CD14-positive monocyte (primary cell): ENCODE results near the gene PRAC1. TPM values are rescaled to one million over a fixed set of nuclear protein-coding genes. Genes with fewer than 3 reads are reported as not detected.

Source experiments
- DNase-seq, 3 donors: peaks; one replicate each; pipeline ENCODE4 v3.0.0-alpha.2; 2011 to 2022
- H2AFZ ChIP-seq: 2 replicates; pipeline ENCODE4 v1.6.0; 2012; ENCODE audit warnings: mild to moderate bottlenecking, low read depth, low read length, inconsistent platforms; ENCODE audit not compliant: insufficient read depth, poor library complexity, severe bottlenecking
- H3K27ac ChIP-seq, 2 donors: 1 replicate in 1 of 2; 2 replicates in 1 of 2; pipeline ENCODE4 v1.5.1; 2012 to 2013; ENCODE audit warnings: low read length in 2 of 2, control low read depth in 1 of 2, inconsistent platforms in 1 of 2, low read depth in 1 of 2, mild to moderate bottlenecking in 1 of 2
- H3K27me3 ChIP-seq, 2 donors: one replicate each; pipeline versions ENCODE4 v1.6.0 to v1.6.1; 2011 to 2013; ENCODE audit warnings: low read length in 2 of 2; ENCODE audit not compliant: control insufficient read depth in 2 of 2, insufficient read depth in 2 of 2
- H3K36me3 ChIP-seq, 2 donors: replicated peaks in 1 of 2; 1 replicate in 1 of 2; 2 replicates in 1 of 2; pipeline versions ENCODE4 v1.5.1 to v1.6.1; 2012 to 2013; ENCODE audit warnings: low read length in 2 of 2, control low read depth in 1 of 2, inconsistent platforms in 1 of 2, mild to moderate bottlenecking in 1 of 2; ENCODE audit not compliant: insufficient read depth in 2 of 2, control insufficient read depth in 1 of 2
- H3K4me1 ChIP-seq, 2 donors: 1 replicate in 1 of 2; 2 replicates in 1 of 2; pipeline versions ENCODE4 v1.5.1 to v1.6.1; 2012 to 2013; ENCODE audit warnings: low read length in 2 of 2, control low read depth in 1 of 2, inconsistent platforms in 1 of 2, mild to moderate bottlenecking in 1 of 2, moderate library complexity in 1 of 2; ENCODE audit not compliant: insufficient read depth in 2 of 2, control insufficient read depth in 1 of 2
- H3K4me2 ChIP-seq: replicated peaks from 2 replicates; pipeline ENCODE3; 2012; ENCODE audit warnings: low read length, moderate library complexity, mild to moderate bottlenecking; ENCODE audit not compliant: poor library complexity, severe bottlenecking; ENCODE audit errors: extremely low read depth
- H3K4me3 ChIP-seq, 3 experiments: fragments of 200-600 bp in 1 of 3; sonication (generic) in 1 of 3; replicated peaks in 1 of 3; 1 replicate in 2 of 3; 2 replicates in 1 of 3; pipeline ENCODE4 v1.5.1; 2011 to 2013; ENCODE audit warnings: low read length in 3 of 3, mild to moderate bottlenecking in 3 of 3, control low read depth in 2 of 3, low read depth in 2 of 3, inconsistent platforms in 1 of 3, moderate library complexity in 1 of 3
- H3K79me2 ChIP-seq: 2 replicates; pipeline ENCODE4 v1.6.0; 2012; ENCODE audit warnings: mild to moderate bottlenecking, control low read depth, inconsistent platforms, low read length, moderate library complexity; ENCODE audit not compliant: insufficient read depth
- H3K9ac ChIP-seq: 2 replicates; pipeline ENCODE4 v1.6.0; 2017; ENCODE audit warnings: low read length, mild to moderate bottlenecking; ENCODE audit not compliant: insufficient read depth, poor library complexity, severe bottlenecking
- H3K9me3 ChIP-seq, 2 donors: replicated peaks in 1 of 2; 1 replicate in 1 of 2; 2 replicates in 1 of 2; pipeline versions ENCODE4 v1.5.1 to v1.6.1; 2012 to 2013; ENCODE audit warnings: low read length in 2 of 2, control low read depth in 1 of 2; ENCODE audit not compliant: control insufficient read depth in 1 of 2, insufficient read depth in 1 of 2
- H4K20me1 ChIP-seq: 2 replicates; pipeline ENCODE4 v1.6.0; 2012; ENCODE audit warnings: mild to moderate bottlenecking, low read length, control low read depth, moderate library complexity; ENCODE audit not compliant: insufficient read depth
- H3K27ac Mint-ChIP-seq, 7 donors: one replicate each; pipeline ENCODE4 v1.8.0; 2020; ENCODE audit warnings: mild to moderate bottlenecking in 7 of 7, mixed read lengths in 7 of 7, moderate library complexity in 6 of 7, inconsistent platforms in 2 of 7
- H3K27me3 Mint-ChIP-seq, 3 donors: one replicate each; pipeline ENCODE4 v1.8.0; 2021 to 2022; ENCODE audit warnings: low read depth in 3 of 3, mild to moderate bottlenecking in 3 of 3, mixed read lengths in 3 of 3, moderate library complexity in 3 of 3, inconsistent platforms in 1 of 3
- H3K36me3 Mint-ChIP-seq, 2 donors: one replicate each; pipeline ENCODE4 v1.8.0; 2020; ENCODE audit warnings: mixed read lengths in 2 of 2, inconsistent platforms in 1 of 2, mild to moderate bottlenecking in 1 of 2
- H3K4me1 Mint-ChIP-seq: one replicate; pipeline ENCODE4 v1.8.0; 2020; ENCODE audit warnings: mild to moderate bottlenecking, mixed read lengths
- H3K4me3 Mint-ChIP-seq, 2 donors: one replicate each; pipeline ENCODE4 v1.8.0; 2020; ENCODE audit warnings: mild to moderate bottlenecking in 2 of 2, mixed read lengths in 2 of 2, moderate library complexity in 1 of 2
- H3K9me3 Mint-ChIP-seq, 7 donors: one replicate each; pipeline ENCODE4 v1.8.0; 2020 to 2022; ENCODE audit warnings: mixed read lengths in 7 of 7, mild to moderate bottlenecking in 6 of 7, moderate library complexity in 6 of 7, inconsistent platforms in 2 of 7
- CTCF ChIP-seq: fragments of 200-600 bp; IDR thresholded peaks from one replicate; pipeline ENCODE4 v1.8.0; 2022; ENCODE audit warnings: antibody characterized with exemption, mild to moderate bottlenecking
- WGBS: methylation state at CpG from one replicate; pipeline ENCODE4 v1.1.5; 2013; ENCODE audit warnings: missing lambda C conversion rate; ENCODE audit not compliant: insufficient coverage; 5-methylcytosine and 5-hydroxymethylcytosine counted together
- intact Hi-C, 2 donors: fragments of 100-400 bp; cut with micrococcal nuclease; formaldehyde crosslinking; loops; one replicate each; pipeline versions ENCODE4 v1.15.0 to v1.15.1; 2023
- polyA plus RNA-seq, 3 donors: library from polyadenylated mRNA; depleted of rRNA in 1 of 3; unstranded in 2 of 3; stranded (reverse) in 1 of 3; fragments of 300-500 nt in 2 of 3; fragments of >200 nt in 1 of 3; fragmentation: Illumina TruSeq in 2 of 3; gene quantifications; 1 replicate in 2 of 3; 2 replicates in 1 of 3; pipeline ENCODE4 v1.2.3, GENCODE V29; 2012 to 2021

The PRAC1 gene
- polyA plus RNA-seq, 3 donors: not detected

DNA sequence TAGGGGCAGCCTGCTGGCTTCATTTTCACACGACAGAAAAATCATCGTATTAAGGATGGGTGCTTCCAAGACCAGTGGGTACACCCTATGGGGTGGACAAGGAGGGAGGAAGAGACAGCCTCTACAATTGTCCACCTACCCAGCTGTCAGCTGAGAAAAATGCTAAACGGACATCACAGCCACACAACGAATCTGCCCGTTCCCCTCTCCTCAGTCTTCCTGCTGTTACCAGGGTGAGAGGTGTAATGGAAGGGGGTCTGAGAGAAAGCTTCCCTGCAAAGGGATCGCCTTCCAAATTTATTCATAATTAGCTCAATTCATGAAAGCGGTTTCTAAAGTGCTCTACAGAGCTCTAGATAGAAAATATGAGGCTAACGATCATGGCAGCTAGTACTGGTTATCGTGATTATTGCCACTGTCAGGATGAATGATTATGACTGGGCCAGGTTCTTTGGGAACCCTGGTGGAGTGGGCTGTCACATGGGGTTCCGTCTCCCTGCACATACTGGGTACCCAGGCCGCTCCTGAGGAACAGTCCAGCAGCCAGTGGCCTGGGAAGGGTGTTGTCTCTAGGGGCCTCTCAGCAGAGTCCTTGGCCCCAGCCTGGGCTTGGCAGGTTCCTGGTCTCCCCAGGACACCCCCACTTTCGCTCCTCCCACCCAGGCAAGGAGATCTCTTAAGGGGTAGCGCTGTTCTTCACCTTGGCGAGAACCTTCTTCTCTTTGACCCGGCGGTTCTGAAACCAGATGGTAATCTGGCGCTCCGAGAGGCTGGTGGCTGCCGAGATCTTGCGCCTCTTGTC, 4.0 kb upstream of the PRAC1 start:
- no peak overlapping the region for H3K9ac ChIP-seq
- no peak overlapping the region for H2AFZ ChIP-seq
- H3K27me3 ChIP-seq: peaks cover 93 to 99% of the 10 kb centered on the region in 2 donors
- H3K79me2 ChIP-seq: no peaks in the 10 kb centered on the region
- no peak overlapping the region for H3K27ac ChIP-seq
- H3K36me3 Mint-ChIP-seq: peaks cover 0 to 10% of the 10 kb centered on the region in 2 donors
- no peaks in the 10 kb centered on the region for H4K20me1 ChIP-seq
- H3K9me3 Mint-ChIP-seq: peaks cover 0 to 47% (median 15%) of the 10 kb centered on the region in 7 donors
- peaks cover 22% of the 10 kb centered on the region in 2 donors for H3K4me1 ChIP-seq
- WGBS: 17% methylated on average over 11 of the region's 20 CpGs
- H3K27ac Mint-ChIP-seq: no peak overlapping the region
- TF ChIP-seq CTCF: no peak
- no peak for DNase-seq
- intact Hi-C loops: no loop called here
- no peak overlapping the region for H3K4me3 ChIP-seq
- H3K4me3 Mint-ChIP-seq: peak overlapping the region in 1 of 2 donors; percentile 88
- peaks cover 12 to 49% of the 10 kb centered on the region in 2 donors for H3K9me3 ChIP-seq
- no peaks in the 10 kb centered on the region for H3K36me3 ChIP-seq
- peaks cover 33% of the 10 kb centered on the region for H3K4me1 Mint-ChIP-seq
- H3K27me3 Mint-ChIP-seq: peaks cover 97 to 100% (median 100%) of the 10 kb centered on the region in 3 donors
- H3K4me2 ChIP-seq: no peak overlapping the region

DNA sequence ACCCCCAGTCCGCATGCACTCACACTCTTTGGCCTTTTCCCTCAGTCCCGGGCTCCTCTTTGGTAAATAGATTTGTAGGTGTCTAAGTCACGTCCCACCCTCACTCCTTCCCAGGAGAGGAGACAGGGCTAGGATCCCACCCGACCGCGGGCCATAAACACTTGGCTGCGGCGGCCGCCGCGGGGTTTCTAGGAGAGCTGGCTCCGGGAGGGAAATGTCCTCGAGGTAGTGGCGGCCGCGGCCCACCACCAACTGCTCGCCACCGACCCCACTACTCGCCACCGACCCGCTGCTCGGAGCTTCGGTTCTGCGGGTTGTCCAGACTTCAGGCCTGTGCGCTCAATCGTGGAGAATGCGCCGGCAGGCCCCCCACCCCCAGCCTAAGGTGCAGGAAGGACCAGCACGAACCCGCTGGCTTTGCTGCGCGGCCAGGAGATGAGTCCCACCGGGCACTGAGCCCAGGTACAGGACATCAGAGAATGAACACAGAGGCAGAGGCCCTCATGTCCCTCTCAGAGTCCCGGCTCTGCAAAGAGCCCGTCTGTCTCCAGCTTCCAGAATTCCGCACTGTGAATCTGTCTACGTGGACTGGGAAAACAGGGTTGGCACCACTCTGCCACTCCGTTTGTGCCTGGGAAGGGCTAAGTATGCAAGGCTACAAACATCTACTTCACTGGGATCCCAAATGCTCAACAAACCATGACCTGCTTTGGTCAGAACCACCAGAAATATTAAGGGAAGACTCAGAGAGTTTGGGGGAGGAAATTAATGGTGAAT, 3.2 kb upstream of the PRAC1 start:
- Mint-ChIP-seq H3K27ac (no peak overlapping the region), H3K27me3 (peaks cover 98 to 100% (median 100%) of the 10 kb centered on the region in 3 donors), H3K4me3 (peak overlapping the region in 1 of 2 donors; percentile 88), H3K9me3 (peaks cover 0 to 47% (median 18%) of the 10 kb centered on the region in 7 donors), H3K36me3 (peaks cover 0 to 13% of the 10 kb centered on the region in 2 donors), H3K4me1 (peaks cover 33% of the 10 kb centered on the region)
- H3K4me1 ChIP-seq: peaks cover 22% of the 10 kb centered on the region in 2 donors
- H3K79me2 ChIP-seq: no peaks in the 10 kb centered on the region
- TF ChIP-seq CTCF: no peak
- no peaks in the 10 kb centered on the region for H4K20me1 ChIP-seq
- H3K27ac ChIP-seq: no peak overlapping the region
- H3K9ac ChIP-seq: no peak overlapping the region
- no peak for DNase-seq
- intact Hi-C loops: no loop called here
- H3K9me3 ChIP-seq: peaks cover 12 to 54% of the 10 kb centered on the region in 2 donors
- no peak overlapping the region for H3K4me2 ChIP-seq
- H2AFZ ChIP-seq: no peak overlapping the region
- no peaks in the 10 kb centered on the region for H3K36me3 ChIP-seq
- H3K4me3 ChIP-seq: no peak overlapping the region
- WGBS: 6% methylated on average over 31 of the region's 38 CpGs
- peaks cover 96 to 100% of the 10 kb centered on the region in 2 donors for H3K27me3 ChIP-seq
